A549 treated with Hydrocortisone at 1 μM for 4 hours (cell line): Measurements from ENCODE around the gene VAV2. TPM values are rescaled to one million over a fixed set of nuclear protein-coding genes. Genes with fewer than 3 reads are reported as not detected.

Source experiments
- total RNA-seq: library from RNA; stranded (reverse); fragments of 200-300 nt; extraction: Qiagen RNA extraction; gene quantifications from 5 replicates; pipeline ENCODE4 v1.2.3, GENCODE V29; 2022

VAV2 gene
- total RNA-seq: 32.0 to 46.0 TPM (median 41.5 TPM) in 5 replicates

GRCh38 chr9:133991964-133992779, at the start of gene VAV2:
TSS of gene VAV2 (minus strand) at chr9:133992324. CDS start at chr9:133992278, 46 bp downstream.

GRCh38 chr9:134024828-134025605, 32.9 kb upstream of the VAV2 start, which contains the start of gene BRD3OS:
TSS of gene BRD3OS (plus strand) at chr9:134025481. CDS start at chr9:134026748, 1,267 bp downstream.

GRCh38 chr9:133737774-133738639, 254.1 kb downstream of the VAV2 start, which contains the start of gene SARDH:
TSS of gene SARDH (minus strand) at chr9:133738352. CDS start at chr9:133734173, 4,179 bp downstream.

Other genes starting within 250 kb of the VAV2 start
- gene BRD3OS, start 33.2 kb upstream of the VAV2 start, total RNA-seq: 15.3 to 19.2 TPM (median 17.0 TPM) in 5 replicates
- 13.8 to 19.8 TPM (median 18.4 TPM) in 5 replicates for gene BRD3, start 75.7 kb upstream of the VAV2 start, total RNA-seq
- 58.9 to 63.0 TPM (median 62.6 TPM) in 5 replicates for gene WDR5, start 143.8 kb upstream of the VAV2 start, total RNA-seq
- gene RNU6ATAC, start 172.2 kb upstream of the VAV2 start, total RNA-seq: not detected in 5 replicates